Measurements from ENCODE around the gene CFAP100. TPM values are rescaled to one million over a fixed set of nuclear protein-coding genes. Genes with fewer than 3 reads are reported as not detected.
A peak's percentile ranks its signal among the peaks of the same experiment; 100 is the strongest.

The CFAP100 gene
- total RNA-seq, 1 experiment from 2014 or later: not detected

DNA sequence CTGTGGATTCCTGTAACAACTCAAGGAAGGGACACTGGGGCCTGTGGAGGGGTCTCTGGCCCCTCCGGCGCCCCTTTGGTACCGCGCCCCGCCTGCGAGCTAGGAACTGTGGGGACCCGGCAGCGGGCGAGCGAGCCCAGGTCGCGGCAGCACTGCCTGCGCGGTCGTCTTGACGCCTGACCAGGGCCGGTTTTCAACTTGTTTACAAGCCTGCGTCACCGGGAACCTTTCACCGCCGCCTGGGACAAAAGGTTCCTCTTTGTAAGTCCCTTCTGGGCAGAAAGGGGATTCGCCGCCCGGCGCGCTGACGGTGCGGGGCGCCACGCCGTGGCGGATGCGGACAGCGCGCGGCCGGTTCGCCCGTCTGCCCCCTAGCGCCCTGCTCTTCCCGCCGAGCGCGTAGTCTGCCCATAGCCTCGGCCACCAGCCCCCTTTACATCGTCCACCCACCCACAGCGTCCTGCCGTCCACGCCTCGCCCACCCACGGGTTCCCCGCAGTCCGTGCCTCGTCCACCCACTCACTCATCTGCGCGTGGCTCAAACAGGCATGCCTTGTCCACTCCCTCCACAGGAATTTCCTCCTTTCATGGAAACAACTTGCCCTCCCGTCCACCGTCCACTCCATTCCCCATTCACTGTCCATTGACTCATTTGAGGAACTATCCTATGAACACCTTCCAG lies 5.5 kb upstream of the CFAP100 start:
- Mint-ChIP-seq H3K4me1 (ENCODE audit: low read depth, unreplicated experiment) (peaks cover 6% of the 10 kb centered on the region), H3K27ac (ENCODE audit: unreplicated experiment) (peak overlapping the region; percentile 90), H3K4me3 (ENCODE audit: unreplicated experiment) (peak overlapping the region; percentile 84), H3K36me3 (ENCODE audit: insufficient read depth, unreplicated experiment) (no peaks in the 10 kb centered on the region), H3K9me3 (ENCODE audit: unreplicated experiment) (no peaks in the 10 kb centered on the region), H3K27me3 (ENCODE audit: insufficient read depth, unreplicated experiment) (peaks cover 9% of the 10 kb centered on the region)
- DNase-seq: peak; percentile 91 to 93
- CTCF ChIA-PET: interaction anchor here (0.6 to 1.4 kb wide), 14 partner anchors 16 to 1162 kb away, joined by 3 to 11 read pairs (median 3); partner anchors contain the start of gene KLF15
- Histone ChIP-seq H3K4me1 (no peaks in the 10 kb centered on the region), H3K27me3 (replicated peaks; ENCODE audit: control insufficient read depth, insufficient read depth, low read length) (no peaks in the 10 kb centered on the region), H3K9me3 (no peaks in the 10 kb centered on the region), H3K4me3 (ENCODE audit: low read depth, low read length) (peak overlapping the region; percentile 40), H3K36me3 (ENCODE audit: control insufficient read depth, insufficient read depth, low read length) (no peaks in the 10 kb centered on the region)
- no TSS peak for BruUV-seq (replicated peaks)
- POLR2A ChIA-PET: interaction anchor here (0.6 kb wide), 2 partner anchors 56 to 1487 kb away, joined by 7 to 16 read pairs; no protein-coding TSS in a partner anchor
- intact Hi-C loops (cut with micrococcal nuclease; ENCODE audit: unreplicated experiment): loop anchor here (1.0 to 10.0 kb wide), 5 partner anchors 32 to 464 kb away; partner anchors contain the start of gene KLF15
- TF ChIP-seq, protein P1, sequence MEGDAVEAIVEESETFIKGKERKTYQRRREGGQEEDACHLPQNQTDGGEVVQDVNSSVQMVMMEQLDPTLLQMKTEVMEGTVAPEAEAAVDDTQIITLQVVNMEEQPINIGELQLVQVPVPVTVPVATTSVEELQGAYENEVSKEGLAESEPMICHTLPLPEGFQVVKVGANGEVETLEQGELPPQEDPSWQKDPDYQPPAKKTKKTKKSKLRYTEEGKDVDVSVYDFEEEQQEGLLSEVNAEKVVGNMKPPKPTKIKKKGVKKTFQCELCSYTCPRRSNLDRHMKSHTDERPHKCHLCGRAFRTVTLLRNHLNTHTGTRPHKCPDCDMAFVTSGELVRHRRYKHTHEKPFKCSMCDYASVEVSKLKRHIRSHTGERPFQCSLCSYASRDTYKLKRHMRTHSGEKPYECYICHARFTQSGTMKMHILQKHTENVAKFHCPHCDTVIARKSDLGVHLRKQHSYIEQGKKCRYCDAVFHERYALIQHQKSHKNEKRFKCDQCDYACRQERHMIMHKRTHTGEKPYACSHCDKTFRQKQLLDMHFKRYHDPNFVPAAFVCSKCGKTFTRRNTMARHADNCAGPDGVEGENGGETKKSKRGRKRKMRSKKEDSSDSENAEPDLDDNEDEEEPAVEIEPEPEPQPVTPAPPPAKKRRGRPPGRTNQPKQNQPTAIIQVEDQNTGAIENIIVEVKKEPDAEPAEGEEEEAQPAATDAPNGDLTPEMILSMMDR (IDR thresholded peaks at IDR 0.05; ENCODE audit: insufficient read depth in 1 of 2, low read depth in 1 of 2, low read length in 1 of 2, severe bottlenecking in 1 of 2, unreplicated experiment in 1 of 2): peak; percentile 92 to 93

DNA sequence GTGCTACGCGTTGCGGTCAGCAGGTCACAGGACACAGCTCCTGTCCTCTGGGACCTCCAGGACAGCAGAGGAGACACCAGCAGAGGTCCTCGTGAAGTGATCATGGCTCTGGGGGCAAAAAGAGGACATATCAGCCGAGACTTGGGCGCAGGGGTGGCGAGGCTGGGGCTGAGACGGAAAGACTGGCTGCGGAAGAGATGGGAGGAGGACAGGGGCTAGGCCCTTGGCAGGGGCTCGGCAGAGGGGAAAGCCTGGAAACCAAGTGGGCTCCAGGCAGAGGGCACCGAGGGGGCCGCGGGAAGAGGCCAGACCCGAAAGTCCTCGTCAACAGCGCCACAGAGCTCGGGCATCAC lies 4.9 kb upstream of the CFAP100 start:
- Mint-ChIP-seq H3K36me3 (ENCODE audit: insufficient read depth, unreplicated experiment) (no peaks in the 10 kb centered on the region), H3K27me3 (ENCODE audit: insufficient read depth, unreplicated experiment) (peaks cover 9% of the 10 kb centered on the region), H3K27ac (ENCODE audit: unreplicated experiment) (peak overlapping the region; percentile 90), H3K4me3 (ENCODE audit: unreplicated experiment) (peak overlapping the region; percentile 84), H3K4me1 (ENCODE audit: low read depth, unreplicated experiment) (peaks cover 6% of the 10 kb centered on the region), H3K9me3 (ENCODE audit: unreplicated experiment) (no peaks in the 10 kb centered on the region)
- CTCF ChIA-PET: interaction anchor here (1.3 to 1.4 kb wide), 3 partner anchors 32 to 256 kb away, joined by 3 to 10 read pairs (median 3); partner anchors contain the start of gene KLF15
- TF ChIP-seq, protein P1 (IDR thresholded peaks at IDR 0.05; ENCODE audit: insufficient read depth in 1 of 2, low read depth in 1 of 2, low read length in 1 of 2, severe bottlenecking in 1 of 2, unreplicated experiment in 1 of 2): no peak
- POLR2A ChIA-PET: no interaction called here
- no peak for DNase-seq
- peak overlapping the region; percentile 34; the same call in 1 of the 2 replicates for H3K4me3 ChIP-seq (ENCODE audit: low read depth, low read length)
- intact Hi-C loops (cut with micrococcal nuclease; ENCODE audit: unreplicated experiment): loop anchor here (1.0 to 10.0 kb wide), 5 partner anchors 32 to 465 kb away; partner anchors contain the start of gene KLF15
- H3K4me1 ChIP-seq: no peaks in the 10 kb centered on the region
- no peaks in the 10 kb centered on the region for H3K36me3 ChIP-seq (ENCODE audit: control insufficient read depth, insufficient read depth, low read length)
- BruUV-seq (replicated peaks): no TSS peak
- no peaks in the 10 kb centered on the region; the same call in 1 of the 2 replicates for H3K27me3 ChIP-seq (replicated peaks; ENCODE audit: control insufficient read depth, insufficient read depth, low read length)
- no peaks in the 10 kb centered on the region for H3K9me3 ChIP-seq

DNA sequence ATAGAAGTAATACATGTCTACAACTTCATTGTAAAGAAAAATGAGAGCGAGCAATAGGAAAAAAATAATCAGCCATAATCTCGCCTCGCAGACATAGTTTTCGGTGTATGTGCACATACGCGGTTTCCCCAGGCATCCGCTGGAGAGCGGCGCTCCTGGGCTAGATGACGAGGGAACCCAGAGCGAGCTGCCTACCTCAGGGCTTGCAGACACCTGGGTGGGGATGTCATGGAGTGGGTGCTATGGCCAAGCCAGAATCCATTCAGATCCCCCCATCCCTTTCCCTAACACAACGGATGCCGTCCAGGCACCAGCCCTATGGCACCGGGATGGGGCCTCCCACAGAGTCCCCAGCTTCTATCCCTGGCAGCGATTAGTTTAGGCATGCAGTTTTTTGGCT lies 4.5 kb upstream of the CFAP100 start:
- CTCF ChIA-PET: interaction anchor here (1.3 to 1.4 kb wide), 2 partner anchors 33 to 256 kb away, joined by 3 read pairs; partner anchors contain the start of gene KLF15

More for the DNA sequence above, 4.5 kb upstream of the CFAP100 start:
- no peaks in the 10 kb centered on the region for H3K36me3 ChIP-seq (ENCODE audit: control insufficient read depth, insufficient read depth, low read length)
- intact Hi-C loops (cut with micrococcal nuclease; ENCODE audit: unreplicated experiment): no loop called here
- H3K9me3 Mint-ChIP-seq (ENCODE audit: unreplicated experiment): no peaks in the 10 kb centered on the region
- H3K27me3 ChIP-seq (replicated peaks; ENCODE audit: control insufficient read depth, insufficient read depth, low read length): no peaks in the 10 kb centered on the region; the same call in 1 of the 2 replicates
- no peaks in the 10 kb centered on the region for H3K4me1 ChIP-seq
- H3K4me3 Mint-ChIP-seq (ENCODE audit: unreplicated experiment): no peak overlapping the region
- no peaks in the 10 kb centered on the region for H3K9me3 ChIP-seq
- no peaks in the 10 kb centered on the region for H3K36me3 Mint-ChIP-seq (ENCODE audit: insufficient read depth, unreplicated experiment)
- BruUV-seq (replicated peaks): no TSS peak
- H3K4me3 ChIP-seq (ENCODE audit: low read depth, low read length): no peak overlapping the region
- H3K27ac Mint-ChIP-seq (ENCODE audit: unreplicated experiment): no peak overlapping the region
- POLR2A ChIA-PET: no interaction called here
- H3K4me1 Mint-ChIP-seq (ENCODE audit: low read depth, unreplicated experiment): peaks cover 6% of the 10 kb centered on the region
- DNase-seq: no peak
- peaks cover 9% of the 10 kb centered on the region for H3K27me3 Mint-ChIP-seq (ENCODE audit: insufficient read depth, unreplicated experiment)
- TF ChIP-seq, protein P1 (IDR thresholded peaks at IDR 0.05; ENCODE audit: insufficient read depth in 1 of 2, low read depth in 1 of 2, low read length in 1 of 2, severe bottlenecking in 1 of 2, unreplicated experiment in 1 of 2): no peak

Measured in Caco-2 (cell line).